HK-2 (cell line): ENCODE measurements around the gene GLT8D1.

Experiments used
- DNase-seq: peaks from one replicate; pipeline ENCODE4 v3.0.0-alpha.2; 2018; ENCODE audit not compliant: unreplicated experiment

GLT8D1 gene

DNA sequence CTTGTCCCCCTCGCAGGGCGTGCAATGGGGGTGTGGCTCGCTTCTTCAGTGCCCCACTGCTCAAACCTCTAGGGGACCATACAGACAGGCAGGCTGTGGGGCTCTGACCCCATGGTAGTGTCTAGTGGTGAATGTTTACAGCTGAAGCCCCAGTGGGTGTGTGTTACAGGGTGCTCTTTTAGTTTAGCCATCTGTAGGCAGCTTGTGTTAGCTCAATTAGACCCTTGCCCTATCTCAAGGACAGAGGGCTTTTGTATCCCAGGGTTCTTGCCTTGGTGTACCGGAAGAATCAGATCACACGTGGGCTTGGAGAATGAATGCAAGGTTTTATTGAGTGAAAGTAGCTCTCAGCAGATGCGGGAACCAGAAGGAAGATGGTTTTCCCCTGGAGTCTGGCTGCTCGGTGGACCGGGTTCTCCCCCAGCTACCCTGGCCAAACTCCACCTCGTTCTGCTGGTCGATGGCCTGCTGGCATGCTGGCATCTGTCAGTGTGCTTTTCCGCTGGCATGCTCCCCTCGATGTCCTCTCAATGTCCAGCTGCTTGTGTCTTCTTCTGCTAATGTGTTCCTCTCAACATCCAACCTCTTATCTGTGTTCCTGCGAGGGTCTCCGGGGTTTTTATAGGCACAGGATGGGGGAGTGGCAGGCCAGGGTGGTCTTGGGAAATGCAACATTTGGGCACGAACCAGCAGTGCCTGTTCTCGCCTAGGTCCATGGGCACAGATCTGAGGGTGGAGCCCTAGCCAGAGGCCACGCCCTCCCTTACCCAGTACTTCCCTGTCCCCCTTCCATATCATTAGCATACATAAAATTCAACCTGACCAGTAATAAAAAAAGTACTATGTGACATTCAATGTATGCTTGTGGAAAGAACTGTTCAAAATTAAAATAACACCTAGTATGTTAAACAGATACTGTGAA, 7.0 kb upstream of the GLT8D1 start:
- DNase-seq, result no peak

DNA sequence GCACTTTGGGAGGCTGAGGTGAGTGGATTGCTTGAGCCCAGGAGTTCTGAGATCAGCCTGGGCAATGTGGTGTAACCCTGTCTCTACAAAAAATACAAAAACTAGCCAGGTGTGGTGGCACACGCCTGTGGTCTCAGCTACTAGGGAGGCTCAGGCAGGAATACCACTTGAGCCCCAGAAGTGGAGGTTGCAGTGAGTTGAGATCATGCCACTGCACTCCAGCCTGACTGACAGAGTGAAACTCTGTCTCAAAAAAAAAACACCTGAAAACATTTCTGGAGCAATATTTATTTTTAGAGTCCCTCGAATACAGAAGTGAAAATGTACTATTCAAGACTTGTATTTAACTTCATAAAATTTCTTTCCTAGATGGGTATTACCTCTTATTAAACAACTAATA, 4.9 kb upstream of the GLT8D1 start:
- DNase-seq, result no peak

DNA sequence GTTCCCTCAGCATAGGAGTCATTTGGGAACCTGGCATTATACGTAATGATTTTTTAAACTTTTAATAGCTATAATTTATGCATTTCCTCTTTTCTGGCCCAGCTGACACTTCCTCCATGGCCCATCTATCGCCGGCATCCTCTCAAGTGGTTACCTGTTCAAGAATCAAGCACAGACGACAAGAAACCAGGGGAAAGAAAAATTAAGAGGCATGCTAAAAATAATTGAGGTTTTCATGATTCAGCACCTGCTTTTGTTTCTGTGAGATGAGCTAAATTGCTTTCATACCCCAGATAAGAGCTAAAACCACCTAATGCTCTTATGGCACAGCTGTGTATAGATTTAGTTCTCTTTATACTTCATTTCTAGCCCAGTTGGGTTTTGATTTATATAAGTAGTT, 2.0 kb upstream of the GLT8D1 start:
- DNase-seq, result no peak

- no peak for DNase-seq
These were observed 228 bp downstream of the GLT8D1 start for GRCh38 chr3:52705438-52705687.

- DNase-seq, result peak; percentile 22
These were observed 767 bp downstream of the GLT8D1 start for GRCh38 chr3:52704611-52705437.

DNA sequence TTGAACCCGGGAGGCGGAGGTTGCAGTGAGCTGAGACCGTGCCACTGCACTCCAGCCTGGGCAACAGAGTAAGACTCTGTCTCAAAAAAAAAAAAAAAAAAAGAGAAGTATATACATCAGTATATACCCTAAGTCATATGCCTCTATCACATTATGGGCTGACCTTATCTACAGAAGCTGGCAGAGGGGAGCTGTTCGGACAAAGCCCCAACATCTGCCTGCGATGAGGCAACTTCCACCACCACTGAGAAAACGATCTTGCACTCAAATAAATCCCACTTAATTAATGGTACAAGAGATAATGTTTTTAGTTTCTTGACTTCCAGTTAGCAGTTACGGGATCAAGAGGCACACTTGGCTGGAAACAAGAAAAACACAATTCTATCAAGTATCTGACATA, 2.2 kb downstream of the GLT8D1 start:
- no peak for DNase-seq

DNA sequence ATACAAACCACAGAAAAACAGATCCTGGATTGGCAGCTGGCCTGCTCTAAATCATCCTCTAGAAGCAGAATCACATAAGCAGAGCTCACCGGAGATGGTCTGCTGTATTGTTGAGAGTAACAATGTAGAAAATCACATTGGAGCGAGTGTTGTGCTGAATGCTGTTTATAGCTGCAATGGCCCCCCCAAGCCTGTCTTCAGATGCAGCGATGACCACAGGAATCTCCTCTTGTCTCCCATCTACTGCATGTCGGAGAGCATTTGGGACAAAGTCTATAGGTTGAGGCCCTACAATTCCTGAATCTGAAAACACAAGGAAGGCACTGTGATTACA, 8.0 kb downstream of the GLT8D1 start:
- DNase-seq, result no peak

- no peak for DNase-seq
These were observed 8.6 kb downstream of the GLT8D1 start for GRCh38 chr3:52696830-52697631.

GRCh38 chr3:52695798-52696671, 9.6 kb downstream of the GLT8D1 start:
- no peak for DNase-seq

- DNase-seq, result no peak
These were observed 10.9 kb downstream of the GLT8D1 start for GRCh38 chr3:52694528-52695189.

GRCh38 chr3:52693071-52693470, 12.5 kb downstream of the GLT8D1 start:
- DNase-seq, result no peak

DNA sequence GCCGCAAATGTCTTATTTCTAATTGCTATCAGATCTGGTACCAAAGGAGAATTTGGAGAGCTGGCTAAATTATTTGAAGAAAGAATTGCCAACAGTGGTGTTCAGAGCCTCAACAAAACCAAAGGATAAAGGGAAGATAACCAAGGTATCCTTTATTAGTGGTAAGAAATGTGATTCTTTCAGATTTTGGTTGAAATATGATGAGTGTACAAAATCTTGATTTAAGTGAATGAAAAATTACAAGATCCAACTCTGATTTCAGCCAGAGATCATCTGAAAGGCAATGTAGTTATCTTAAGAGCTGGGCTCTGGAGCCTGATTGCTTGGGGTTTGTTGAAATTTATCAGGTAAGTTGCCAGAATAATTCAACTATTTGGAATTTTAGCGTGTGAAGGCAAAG, 15.0 kb downstream of the GLT8D1 start:
- DNase-seq, result no peak

DNA sequence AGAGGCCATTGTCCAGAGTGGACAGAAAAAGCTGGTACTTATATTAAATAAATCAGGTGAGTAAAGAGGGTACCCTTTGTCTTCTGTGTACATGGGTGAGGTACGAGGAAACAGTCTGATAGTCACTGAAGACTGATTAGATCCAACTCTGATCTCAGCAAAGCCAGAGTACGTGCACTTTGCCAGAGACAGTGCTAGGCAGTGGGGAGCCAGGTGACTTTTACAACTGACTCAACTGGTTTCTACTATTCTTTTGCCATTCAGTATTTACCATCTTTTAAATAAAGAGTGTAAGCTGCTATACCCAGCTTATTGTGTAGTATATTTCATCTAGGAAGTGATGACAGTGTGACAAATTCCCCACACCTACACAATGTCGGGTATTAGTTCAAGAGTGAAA, 16.4 kb downstream of the GLT8D1 start:
- DNase-seq, result no peak

GRCh38 chr3:52688266-52688665, 17.3 kb downstream of the GLT8D1 start:
- DNase-seq, result no peak

- DNase-seq, result peak; percentile 86
These were observed 19.6 kb downstream of the GLT8D1 start, which contains the start of the genes GNL3 and PBRM1 for GRCh38 chr3:52685709-52686691. Gene GNL3 (plus strand): TSS chr3:52686032. CDS start chr3:52686093, 61 bp downstream. Gene PBRM1 (minus strand): TSS chr3:52685913.

- DNase-seq, result peak; percentile 73
These were observed 20.3 kb downstream of the GLT8D1 start for GRCh38 chr3:52685285-52685708.

- no peak for DNase-seq
These were observed 21.4 kb downstream of the GLT8D1 start for GRCh38 chr3:52684184-52684583.

- DNase-seq, result no peak
These were observed 22.0 kb downstream of the GLT8D1 start for GRCh38 chr3:52683611-52684010.

DNA sequence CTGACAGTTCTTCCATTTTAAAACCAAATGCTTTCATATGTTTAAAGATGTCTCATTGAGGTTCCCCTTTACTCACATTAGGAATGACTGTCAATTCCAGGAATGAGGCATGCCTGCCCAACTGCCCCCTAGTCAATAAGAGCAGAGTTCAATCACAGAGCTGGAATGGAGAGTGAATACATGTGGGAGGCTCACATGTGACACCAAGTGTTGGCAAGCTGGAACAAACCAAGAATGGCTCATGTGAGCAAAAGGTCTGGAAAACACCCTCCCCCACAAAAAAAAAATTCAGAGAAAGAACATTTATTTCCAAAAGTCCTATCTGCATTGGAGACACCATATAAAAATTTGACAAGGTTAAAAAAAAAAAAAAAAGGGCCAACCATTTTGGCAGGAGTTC, 23.6 kb downstream of the GLT8D1 start:
- DNase-seq, result peak; percentile 22
